K562 (cell line): ENCODE results near the gene ALG12. TPM values are rescaled to one million over a fixed set of nuclear protein-coding genes. Genes with fewer than 3 reads are reported as not detected.

Source experiments
- ATAC-seq: fragments of 200-7000 bp; cut with Tn5 transposase; 3 replicates; pipeline ENCODE4 v1.9.1; 2020; ENCODE audit warnings: moderate library complexity
- BruUV-seq: library from RNA; stranded (reverse); fragments of 400-500 nt; replicated peaks from 2 replicates; lab custom pipeline; 2021; lab: Mats Ljungman, UMichigan
- CTCF ChIA-PET: fragments of 300-600 bp; formaldehyde crosslinking; extraction: SDS; loops from one replicate; lab custom pipeline; 2021; ENCODE audit warnings: low intra/inter-chr PET ratio; lab: Yijun Ruan, JAX
- POLR2A ChIA-PET: fragments of 300-600, 350-650 bp; sonication (Branson Sonifier 250); formaldehyde crosslinking; extraction: SDS; loops from one replicate; lab custom pipeline; 2021; ENCODE audit warnings: antibody characterized with exemption, inconsistent platforms; lab: Yijun Ruan, JAX
- DNase-seq, 4 experiments: peaks; one replicate each; pipeline versions ENCODE4 v3.0.0 to v3.0.0-alpha.2; 2011 to 2018; ENCODE audit warnings: low spot score in 3 of 4, mixed read lengths in 3 of 4; ENCODE audit errors: extremely low read depth in 1 of 4
- FAIRE-seq: peaks from 2 replicates; lab custom pipeline; 2011; peaks lifted over from hg19 to GRCh38; lab: Jason Lieb, UNC
- H2AFZ ChIP-seq: 2 replicates; pipeline ENCODE4 v1.6.0; 2011; ENCODE audit warnings: low read depth, low read length, control low read depth, inconsistent platforms
- H3K27ac ChIP-seq: fragments of 200-600 bp; 3 replicates; pipeline ENCODE4 v1.8.0; 2011; ENCODE audit warnings: low read depth, mild to moderate bottlenecking, control low read depth, inconsistent platforms, low read length, moderate library complexity, mixed read lengths; ENCODE audit errors: extremely low read depth
- H3K27me3 ChIP-seq, 2 experiments: fragments of 300-600 bp in 1 of 2; 2 replicates in 1 of 2; 3 replicates in 1 of 2; pipeline versions ENCODE4 v1.6.0 to v1.8.0; 2011; ENCODE audit warnings: inconsistent platforms in 2 of 2, low read length in 2 of 2, mild to moderate bottlenecking in 1 of 2, mixed read lengths in 1 of 2, moderate library complexity in 1 of 2; ENCODE audit not compliant: control insufficient read depth in 2 of 2, insufficient read depth in 2 of 2
- H3K36me3 ChIP-seq: fragments of 300-600 bp; 3 replicates; pipeline ENCODE4 v1.8.0; 2011; ENCODE audit warnings: mild to moderate bottlenecking, low read length, inconsistent platforms; ENCODE audit not compliant: control insufficient read depth, insufficient read depth
- H3K4me1 ChIP-seq, 2 experiments: fragments of 200-600 bp in 1 of 2; replicated peaks in 1 of 2; 2 replicates in 1 of 2; 3 replicates in 1 of 2; pipeline versions ENCODE4 v1.5.1 to v1.8.0; 2011; ENCODE audit warnings: inconsistent platforms in 2 of 2, low read length in 2 of 2, mild to moderate bottlenecking in 1 of 2, mixed read lengths in 1 of 2, moderate library complexity in 1 of 2; ENCODE audit not compliant: control insufficient read depth in 2 of 2, insufficient read depth in 2 of 2
- H3K4me2 ChIP-seq: 2 replicates; pipeline ENCODE4 v1.6.1; 2011; ENCODE audit warnings: low read length, control low read depth, inconsistent platforms, mixed read lengths; ENCODE audit not compliant: insufficient read depth
- H3K4me3 ChIP-seq: fragments of 200-600 bp; sonication (generic), shearing (Covaris generic); 2 replicates; pipeline ENCODE4 v1.5.1; 2016; ENCODE audit warnings: control low read depth, inconsistent platforms
- H3K79me2 ChIP-seq: fragments of 200-600 bp; 3 replicates; pipeline ENCODE4 v1.8.0; 2011; ENCODE audit warnings: low read length, inconsistent platforms; ENCODE audit not compliant: control insufficient read depth, insufficient read depth
- H3K9ac ChIP-seq, 2 experiments: 2 replicates each; pipeline versions ENCODE4 v1.6.0 to v1.6.1; 2011; ENCODE audit warnings: low read depth in 2 of 2, low read length in 2 of 2, control low read depth in 1 of 2, inconsistent platforms in 1 of 2, mild to moderate bottlenecking in 1 of 2, mixed read lengths in 1 of 2; ENCODE audit not compliant: insufficient read depth in 1 of 2
- H3K9me1 ChIP-seq: one replicate; pipeline ENCODE4 v1.6.0; 2011; ENCODE audit warnings: inconsistent platforms, mild to moderate bottlenecking, low read length, moderate library complexity; ENCODE audit not compliant: control insufficient read depth, insufficient read depth
- H3K9me3 ChIP-seq: replicated peaks from 2 replicates; pipeline ENCODE4 v1.5.1; 2011; ENCODE audit warnings: low read depth, low read length, inconsistent platforms; ENCODE audit not compliant: control insufficient read depth, insufficient read depth
- H4K20me1 ChIP-seq: replicated peaks from 2 replicates; pipeline ENCODE4 v1.6.1; 2011; ENCODE audit warnings: low read length, inconsistent platforms, mixed read lengths; ENCODE audit not compliant: control insufficient read depth, insufficient read depth
- CBX3 ChIP-seq, 2 experiments: IDR thresholded peaks; 1 replicate in 1 of 2; 2 replicates in 1 of 2; pipeline ENCODE4 v1.6.1; 2012; ENCODE audit warnings: inconsistent platforms in 2 of 2, low read length in 2 of 2, borderline replicate concordance in 1 of 2, control low read depth in 1 of 2
- HINFP ChIP-seq: fragments of 450-650 bp; conservative IDR thresholded peaks from 2 replicates; pipeline ENCODE4 v1.6.1; 2016; ENCODE audit warnings: missing genetic modification characterization, low read depth, mild to moderate bottlenecking, control low read depth, missing compliant biosample characterization
- RBFOX2 ChIP-seq: fragments of 200-400 bp; formaldehyde crosslinking; IDR thresholded peaks from 2 replicates; pipeline ENCODE4 v1.6.1; 2017; ENCODE audit warnings: low read depth, mild to moderate bottlenecking, low read length, moderate library complexity
- SMARCA5 ChIP-seq: fragments of 450-650 bp; IDR thresholded peaks from 2 replicates; pipeline ENCODE4 v1.6.1; 2016
- SPI1 ChIP-seq: IDR thresholded peaks from 2 replicates; pipeline ENCODE4 v1.6.1; 2011; ENCODE audit warnings: low read depth, low read length, control low read depth, borderline replicate concordance
- THRAP3 ChIP-seq: fragments of 450-650 bp; IDR thresholded peaks from 2 replicates; pipeline ENCODE4 v1.6.1; 2016; ENCODE audit warnings: mild to moderate bottlenecking, inconsistent platforms, borderline replicate concordance
- UBTF ChIP-seq, 2 experiments: IDR thresholded peaks; 2 replicates each; pipeline ENCODE4 v1.6.1; 2012; ENCODE audit warnings: improper control_type of control experiment in 2 of 2, low read depth in 2 of 2, low read length in 2 of 2, borderline replicate concordance in 1 of 2
- ZEB2 ChIP-seq: fragments of 450-650 bp; IDR thresholded peaks from 2 replicates; pipeline ENCODE4 v1.6.1; 2016
- ZNF253 ChIP-seq: fragments of 250-450 bp; sonication (Bioruptor Pico); conservative IDR thresholded peaks from 2 replicates; pipeline ENCODE4 v1.6.1; 2021; ENCODE audit warnings: mild to moderate bottlenecking
- WGBS: fragments of 100-300 bp; shearing (Covaris generic); methylation state at CpG from one replicate; pipeline ENCODE4 v1.1.6; 2016; ENCODE audit warnings: low coverage, mixed read lengths; ENCODE audit not compliant: insufficient coverage; ENCODE audit errors: missing lambda C conversion rate; 5-methylcytosine and 5-hydroxymethylcytosine counted together
- in situ Hi-C: fragments of 300-500 bp; cut with MboI; formaldehyde crosslinking; loops from 4 replicates; pipeline ENCODE4 v1.15.0; 2018; ENCODE audit warnings: inconsistent platforms, mixed read lengths
- intact Hi-C: fragments of 100-400 bp; cut with micrococcal nuclease; formaldehyde crosslinking; loops from 2 replicates; pipeline ENCODE4 v1.14.2; 2022
- polyA plus RNA-seq, 8 experiments: library from polyadenylated mRNA; depleted of rRNA in 4 of 8; stranded (reverse) in 5 of 8; unstranded in 3 of 8; fragments of >200 nt; fragmentation: Nextera tagmentation in 2 of 8; fragmentation: Illumina TruSeq in 1 of 8; extraction: Ambion mirVana in 2 of 8; extraction: Trizol in 1 of 8; gene quantifications; 2 replicates each; pipeline versions ENCODE4 v1.2.1 to v1.2.3, GENCODE V29; 2011 to 2014; ENCODE audit warnings: inconsistent platforms in 1 of 8, missing spikeins in 1 of 8
- total RNA-seq, 7 experiments: library from RNA; depleted of rRNA in 6 of 7; stranded (reverse); fragments of >200 nt in 6 of 7; fragmentation: Illumina TruSeq in 2 of 7; extraction: Trizol in 2 of 7; gene quantifications; 2 replicates each; pipeline versions ENCODE4 v1.2.1 to v1.2.3, GENCODE V29; 2011 to 2021; ENCODE audit warnings: low replicate concordance in 1 of 7

ALG12 gene
- total and polyA plus RNA-seq, 9 of the 15 experiments (the other 6 are each of a cell fraction or from before 2014, with no cell fraction given), result 0.20 to 8.5 (median 3.4) TPM

- ATAC-seq, result no peak
- in situ Hi-C loops (no loop called here), intact Hi-C loops (no loop called here)
- Histone ChIP-seq H3K9me3 (no peaks in the 10 kb centered on the region), H3K27me3 (no peaks in the 10 kb centered on the region), H3K27ac (no peak overlapping the region), H3K9me1 (peaks cover 4% of the 10 kb centered on the region), H3K4me1 (peaks cover 11 to 41% of the 10 kb centered on the region in 2 experiments; a peak in 4 of 5 replicates), H3K36me3 (peaks cover 17% of the 10 kb centered on the region; the same call in 2 of the 3 replicates), H3K9ac (peak overlapping the region in 1 of 2 experiments; percentile 60; a peak in 2 of 4 replicates), H3K79me2 (peaks cover 72% of the 10 kb centered on the region), H3K4me3 (no peak overlapping the region), H4K20me1 (peaks cover 13% of the 10 kb centered on the region), H2AFZ (no peak overlapping the region), H3K4me2 (no peak overlapping the region)
- no peak for DNase-seq
- ChIA-PET POLR2A (interaction anchor here (0.6 to 2.2 kb wide), 3 partner anchors 15 to 143 kb away, joined by 3 to 6 read pairs (median 3); no protein-coding TSS in a partner anchor), CTCF (no interaction called here)
- TF ChIP-seq SPI1 (no peak), RBFOX2 (no peak), SMARCA5 (no peak), THRAP3 (no peak), ZNF253 (CRISPR knock-in tag) (no peak), ZEB2 (no peak), CBX3 (IDR thresholded peaks at IDR 0.05; ENCODE audit: borderline replicate concordance in 1 of 2, low read length in 2 of 2) (no peak), UBTF (IDR thresholded peaks at IDR 0.05; ENCODE audit: borderline replicate concordance in 1 of 2, low read depth in 2 of 2, low read length in 2 of 2) (no peak), HINFP (tag) (no peak)
- WGBS, result 84% methylated on average over 17 of the region's 31 CpGs
- BruUV-seq, result no TSS peak
- no peak for FAIRE-seq
Observed at GRCh38 chr22:49856766-49857618, 61.2 kb downstream of the ALG12 start.
